ENCODE results near the gene MBNL3. TPM values are rescaled to one million over a fixed set of nuclear protein-coding genes. Genes with fewer than 3 reads are reported as not detected.

The MBNL3 gene
- total RNA-seq, 1 experiment from 2014 or later: 4.6 TPM

DNA sequence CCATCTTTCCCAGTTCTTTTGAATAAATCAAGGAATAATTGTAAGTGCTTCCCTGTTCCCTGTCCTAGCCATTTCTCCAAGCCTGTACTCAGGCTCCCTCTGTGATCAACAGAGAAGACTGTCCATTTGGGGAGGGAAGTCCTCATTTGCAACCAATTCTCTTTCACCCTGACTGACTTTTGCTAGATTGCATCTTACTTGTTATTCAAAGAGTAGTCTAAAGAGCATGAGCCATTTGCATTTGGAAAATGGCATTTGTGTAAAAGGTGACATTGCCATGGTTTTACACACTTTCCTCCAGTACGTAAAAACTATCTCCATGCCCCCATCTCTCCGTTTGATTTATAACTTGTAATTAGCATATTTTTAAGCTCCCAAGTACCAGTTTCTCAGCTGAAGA, 110.6 kb downstream of the MBNL3 start:
- Histone ChIP-seq H3K4me2 (ENCODE audit: low read length) (no peak overlapping the region), H3K9ac (ENCODE audit: low read length) (no peak overlapping the region), H4K20me1 (ENCODE audit: insufficient read depth) (no peaks in the 10 kb centered on the region), H3K36me3 (ENCODE audit: control insufficient read depth in 1 of 2, insufficient read depth in 2 of 2, low read length in 2 of 2) (no peaks in the 10 kb centered on the region), H3K27me3 (ENCODE audit: insufficient read depth, low read length) (no peaks in the 10 kb centered on the region), H3K9me2 (ENCODE audit: insufficient read depth) (no peaks in the 10 kb centered on the region), H3K79me2 (ENCODE audit: insufficient read depth, low read length) (no peaks in the 10 kb centered on the region), H2AFZ (ENCODE audit: low read depth, low read length, poor library complexity, severe bottlenecking) (no peak overlapping the region), H3K4me3 (replicated peaks in 1 of 2; ENCODE audit: low read depth in 1 of 2, low read length in 2 of 2) (no peak overlapping the region), H3K4me1 (ENCODE audit: control insufficient read depth in 1 of 2, insufficient read depth in 2 of 2, low read length in 2 of 2) (no peaks in the 10 kb centered on the region), H3K27ac (ENCODE audit: low read depth, low read length) (no peak overlapping the region), H3K9me3 (ENCODE audit: control insufficient read depth in 1 of 2, insufficient read depth in 1 of 2, low read depth in 1 of 2, low read length in 2 of 2) (no peaks in the 10 kb centered on the region)
- intact Hi-C loops (cut with micrococcal nuclease): no loop called here
- ATAC-seq (no peak), DNase-seq (ENCODE audit: low read depth, low spot score) (no peak)
- RAD21 ChIA-PET (ENCODE audit: low non-redundant PET in 1 of 2, low total read pairs in 2 of 2, uncharacterized antibody in 2 of 2, unreplicated experiment in 2 of 2): no interaction called here
- CTCF ChIA-PET: no interaction called here
- POLR2A ChIA-PET: no interaction called here
- TF ChIP-seq YY1 (IDR thresholded peaks at IDR 0.05; ENCODE audit: extremely low read depth, insufficient replicate concordance, low read depth, low read length) (no peak), JUND (IDR thresholded peaks at IDR 0.05) (no peak), SRF (IDR thresholded peaks at IDR 0.05; ENCODE audit: low read depth) (no peak), ELF1 (IDR thresholded peaks at IDR 0.05; ENCODE audit: borderline replicate concordance, low read depth) (no peak), ZNF274 (IDR thresholded peaks at IDR 0.05; ENCODE audit: low read depth, low read length) (no peak), FOSL1 (IDR thresholded peaks at IDR 0.05; ENCODE audit: low read depth) (no peak), POLR2AphosphoS5 (IDR thresholded peaks at IDR 0.05; ENCODE audit: low read depth, low read length) (no peak), SIN3A (IDR thresholded peaks at IDR 0.05; ENCODE audit: low read depth) (no peak), RAD21 (IDR thresholded peaks at IDR 0.05; ENCODE audit: low read depth) (no peak), POLR2A (IDR thresholded peaks at IDR 0.05; ENCODE audit: borderline replicate concordance, extremely low read depth, insufficient read depth, insufficient read length) (no peak), CEBPB (IDR thresholded peaks at IDR 0.05; ENCODE audit: low read depth) (no peak), CBX3 (IDR thresholded peaks at IDR 0.05; ENCODE audit: low read depth) (no peak), EZH2phosphoT487 (IDR thresholded peaks at IDR 0.05; ENCODE audit: borderline replicate concordance) (no peak), EZH2 (IDR thresholded peaks at IDR 0.05) (no peak), SP1 (IDR thresholded peaks at IDR 0.05; ENCODE audit: low read depth) (no peak), TCF7L2 (IDR thresholded peaks at IDR 0.05; ENCODE audit: borderline replicate concordance, extremely low read depth, insufficient read depth, insufficient read length) (no peak)
- TF ChIP-seq, protein P1, sequence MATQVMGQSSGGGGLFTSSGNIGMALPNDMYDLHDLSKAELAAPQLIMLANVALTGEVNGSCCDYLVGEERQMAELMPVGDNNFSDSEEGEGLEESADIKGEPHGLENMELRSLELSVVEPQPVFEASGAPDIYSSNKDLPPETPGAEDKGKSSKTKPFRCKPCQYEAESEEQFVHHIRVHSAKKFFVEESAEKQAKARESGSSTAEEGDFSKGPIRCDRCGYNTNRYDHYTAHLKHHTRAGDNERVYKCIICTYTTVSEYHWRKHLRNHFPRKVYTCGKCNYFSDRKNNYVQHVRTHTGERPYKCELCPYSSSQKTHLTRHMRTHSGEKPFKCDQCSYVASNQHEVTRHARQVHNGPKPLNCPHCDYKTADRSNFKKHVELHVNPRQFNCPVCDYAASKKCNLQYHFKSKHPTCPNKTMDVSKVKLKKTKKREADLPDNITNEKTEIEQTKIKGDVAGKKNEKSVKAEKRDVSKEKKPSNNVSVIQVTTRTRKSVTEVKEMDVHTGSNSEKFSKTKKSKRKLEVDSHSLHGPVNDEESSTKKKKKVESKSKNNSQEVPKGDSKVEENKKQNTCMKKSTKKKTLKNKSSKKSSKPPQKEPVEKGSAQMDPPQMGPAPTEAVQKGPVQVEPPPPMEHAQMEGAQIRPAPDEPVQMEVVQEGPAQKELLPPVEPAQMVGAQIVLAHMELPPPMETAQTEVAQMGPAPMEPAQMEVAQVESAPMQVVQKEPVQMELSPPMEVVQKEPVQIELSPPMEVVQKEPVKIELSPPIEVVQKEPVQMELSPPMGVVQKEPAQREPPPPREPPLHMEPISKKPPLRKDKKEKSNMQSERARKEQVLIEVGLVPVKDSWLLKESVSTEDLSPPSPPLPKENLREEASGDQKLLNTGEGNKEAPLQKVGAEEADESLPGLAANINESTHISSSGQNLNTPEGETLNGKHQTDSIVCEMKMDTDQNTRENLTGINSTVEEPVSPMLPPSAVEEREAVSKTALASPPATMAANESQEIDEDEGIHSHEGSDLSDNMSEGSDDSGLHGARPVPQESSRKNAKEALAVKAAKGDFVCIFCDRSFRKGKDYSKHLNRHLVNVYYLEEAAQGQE (IDR thresholded peaks at IDR 0.05; ENCODE audit: low read depth): no peak
- TF ChIP-seq, protein P2, sequence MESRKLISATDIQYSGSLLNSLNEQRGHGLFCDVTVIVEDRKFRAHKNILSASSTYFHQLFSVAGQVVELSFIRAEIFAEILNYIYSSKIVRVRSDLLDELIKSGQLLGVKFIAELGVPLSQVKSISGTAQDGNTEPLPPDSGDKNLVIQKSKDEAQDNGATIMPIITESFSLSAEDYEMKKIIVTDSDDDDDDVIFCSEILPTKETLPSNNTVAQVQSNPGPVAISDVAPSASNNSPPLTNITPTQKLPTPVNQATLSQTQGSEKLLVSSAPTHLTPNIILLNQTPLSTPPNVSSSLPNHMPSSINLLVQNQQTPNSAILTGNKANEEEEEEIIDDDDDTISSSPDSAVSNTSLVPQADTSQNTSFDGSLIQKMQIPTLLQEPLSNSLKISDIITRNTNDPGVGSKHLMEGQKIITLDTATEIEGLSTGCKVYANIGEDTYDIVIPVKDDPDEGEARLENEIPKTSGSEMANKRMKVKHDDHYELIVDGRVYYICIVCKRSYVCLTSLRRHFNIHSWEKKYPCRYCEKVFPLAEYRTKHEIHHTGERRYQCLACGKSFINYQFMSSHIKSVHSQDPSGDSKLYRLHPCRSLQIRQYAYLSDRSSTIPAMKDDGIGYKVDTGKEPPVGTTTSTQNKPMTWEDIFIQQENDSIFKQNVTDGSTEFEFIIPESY (IDR thresholded peaks at IDR 0.05; ENCODE audit: extremely low read depth, insufficient replicate concordance, low read length): no peak
- TF ChIP-seq, protein P3, sequence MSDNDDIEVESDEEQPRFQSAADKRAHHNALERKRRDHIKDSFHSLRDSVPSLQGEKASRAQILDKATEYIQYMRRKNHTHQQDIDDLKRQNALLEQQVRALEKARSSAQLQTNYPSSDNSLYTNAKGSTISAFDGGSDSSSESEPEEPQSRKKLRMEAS (IDR thresholded peaks at IDR 0.05): no peak
- no TSS peak for BruUV-seq (replicated peaks)

Data from HCT116 (cell line).